GM19372 (cell line): ENCODE measurements around the gene DCBLD2.

Experiments used
- ATAC-seq: cut with Tn5 transposase; IDR thresholded peaks from one replicate; pipeline ENCODE4 v1.9.1; 2021; ENCODE audit warnings: mild to moderate bottlenecking, low read depth, moderate library complexity; ENCODE audit not compliant: unreplicated experiment

Gene DCBLD2

GRCh38 chr3:98798820-98799219 is 102.7 kb downstream of the DCBLD2 start:
- ATAC-seq = no peak

DNA sequence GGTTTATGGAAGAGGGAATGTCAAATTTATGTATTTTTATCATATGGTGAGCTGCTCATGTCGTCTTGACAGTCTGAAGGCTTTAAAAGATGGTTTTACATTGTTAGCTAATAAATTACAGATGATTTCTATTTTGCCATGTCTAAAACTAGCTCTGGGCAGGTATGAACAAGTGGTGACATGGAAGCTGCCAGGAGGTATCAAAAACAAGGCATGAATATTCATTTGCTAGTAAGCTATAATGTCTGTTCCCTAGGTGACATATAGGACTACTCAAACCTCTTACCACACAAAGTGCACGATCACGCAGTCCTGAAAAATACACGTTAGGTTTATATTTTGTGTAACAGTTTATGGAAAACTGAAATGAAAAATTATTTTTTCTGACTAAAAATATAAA is 103.6 kb downstream of the DCBLD2 start:
- ATAC-seq = no peak

DNA sequence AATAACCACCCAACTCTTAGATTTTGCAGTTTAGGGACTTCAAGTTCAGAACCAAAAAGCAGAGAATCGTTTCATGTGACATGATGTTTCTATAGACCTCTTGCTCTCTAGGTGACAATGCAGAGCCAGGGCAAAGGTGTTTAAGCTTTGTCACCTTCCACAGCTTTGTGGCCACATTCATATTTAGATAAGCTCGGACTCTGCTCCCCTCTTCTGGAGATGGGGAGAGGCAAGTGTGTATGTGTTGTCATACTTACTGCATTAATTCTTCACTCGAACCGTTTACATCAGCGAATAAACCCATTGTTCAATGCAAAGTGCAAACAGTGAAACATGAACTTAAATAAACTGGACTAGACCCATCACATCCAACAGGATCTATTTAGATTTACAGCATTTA is 105.2 kb downstream of the DCBLD2 start:
- no peak for ATAC-seq

DNA sequence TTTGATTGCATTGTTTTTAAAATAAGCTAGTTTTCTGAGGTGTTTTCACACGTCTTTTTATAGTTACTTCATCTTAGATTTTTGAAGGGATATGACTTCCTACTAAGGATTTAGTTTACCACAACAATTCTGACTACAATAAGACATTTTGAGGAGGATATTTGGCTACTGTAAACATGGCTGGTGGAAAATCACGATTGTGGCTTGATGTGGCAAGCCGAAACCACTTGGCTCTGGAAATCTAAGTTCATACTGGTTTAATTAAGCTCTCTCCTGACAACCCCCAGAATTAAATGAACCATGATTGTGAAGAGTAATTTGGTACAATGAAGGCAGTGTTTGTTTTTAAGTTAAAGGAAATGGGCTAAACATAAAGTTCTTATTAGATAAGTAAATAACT is 107.5 kb downstream of the DCBLD2 start:
- no peak for ATAC-seq

DNA sequence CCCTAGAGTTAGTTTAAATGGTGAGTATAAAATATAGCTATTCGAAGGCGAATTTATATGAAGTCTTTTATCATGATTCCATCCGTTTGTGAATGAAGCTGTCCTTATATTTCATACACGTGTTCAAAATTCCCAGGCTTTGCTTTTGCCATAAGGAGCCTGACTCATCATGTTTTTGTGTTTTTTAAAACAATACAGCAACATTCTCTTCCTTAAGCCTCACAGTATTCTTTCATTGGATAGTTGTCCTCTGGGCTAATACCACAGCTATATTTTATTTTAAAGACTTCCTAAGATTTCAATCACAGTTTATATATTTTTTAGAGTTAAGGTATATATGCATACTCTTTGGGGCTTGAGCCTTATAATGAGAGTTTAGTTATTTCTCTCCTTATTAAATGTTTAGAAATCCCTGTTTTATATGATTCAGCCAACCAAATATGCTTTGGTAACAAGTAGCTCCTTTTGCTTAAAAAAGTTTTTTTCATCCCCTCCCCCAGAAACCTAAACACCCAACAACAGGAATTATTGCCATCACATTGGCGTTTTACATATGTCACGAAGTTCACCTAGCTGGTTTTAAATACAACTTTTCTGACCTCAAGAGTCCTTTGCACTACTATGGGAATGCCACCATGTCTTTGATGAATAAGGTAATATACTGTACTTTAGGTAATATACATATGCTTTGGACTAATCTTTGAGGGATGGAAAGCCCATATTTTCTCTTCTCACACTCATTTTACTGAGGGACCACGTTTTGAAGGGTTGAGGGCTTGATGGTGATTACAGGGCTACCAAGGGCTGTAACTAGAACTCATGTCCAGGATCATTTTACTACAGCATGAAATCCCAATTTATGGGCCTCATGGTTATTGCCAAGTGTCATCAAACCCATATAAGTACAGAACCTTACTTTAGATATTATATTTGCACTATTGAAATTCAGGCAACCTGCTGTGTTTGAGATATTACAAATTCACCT is 109.9 kb downstream of the DCBLD2 start:
- no peak for ATAC-seq

DNA sequence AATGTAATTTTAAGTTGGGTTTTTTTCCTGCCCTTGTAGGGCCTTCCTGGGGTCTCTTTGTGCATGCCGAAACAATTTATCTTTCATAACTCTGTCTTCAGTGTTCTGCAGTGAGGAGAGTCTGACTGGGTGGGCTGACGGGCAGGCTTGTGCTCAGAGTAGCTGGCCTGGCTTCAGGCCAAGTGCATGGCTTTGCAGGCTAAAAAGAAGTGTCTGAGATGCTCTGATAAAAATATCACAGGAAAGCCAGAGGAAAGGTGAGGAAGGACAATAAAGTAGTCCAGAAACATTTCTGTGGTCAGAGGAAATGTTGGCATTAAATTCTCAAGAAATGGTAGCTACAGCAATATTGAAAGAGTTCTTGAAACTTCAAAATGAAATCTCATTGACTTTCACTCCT is 112.8 kb downstream of the DCBLD2 start:
- no peak for ATAC-seq

DNA sequence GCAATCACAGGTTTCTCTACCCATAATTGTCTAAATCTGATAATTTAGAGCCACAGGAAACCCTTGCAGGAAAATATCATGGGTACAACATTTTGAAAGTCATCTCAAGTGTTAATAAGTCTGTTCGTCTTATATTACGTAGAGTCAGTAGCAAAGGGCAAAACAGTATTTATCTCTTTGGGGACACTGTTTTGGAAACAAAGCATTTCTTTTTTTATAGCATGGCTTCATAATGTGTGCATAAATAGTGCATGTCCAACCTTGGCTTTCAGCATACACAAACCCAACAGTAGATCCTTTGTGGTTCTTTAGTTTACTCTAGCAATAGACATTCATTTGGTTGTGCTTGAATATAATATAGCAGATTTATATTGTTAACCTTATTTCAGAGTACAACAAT is 114.3 kb downstream of the DCBLD2 start:
- no peak for ATAC-seq

DNA sequence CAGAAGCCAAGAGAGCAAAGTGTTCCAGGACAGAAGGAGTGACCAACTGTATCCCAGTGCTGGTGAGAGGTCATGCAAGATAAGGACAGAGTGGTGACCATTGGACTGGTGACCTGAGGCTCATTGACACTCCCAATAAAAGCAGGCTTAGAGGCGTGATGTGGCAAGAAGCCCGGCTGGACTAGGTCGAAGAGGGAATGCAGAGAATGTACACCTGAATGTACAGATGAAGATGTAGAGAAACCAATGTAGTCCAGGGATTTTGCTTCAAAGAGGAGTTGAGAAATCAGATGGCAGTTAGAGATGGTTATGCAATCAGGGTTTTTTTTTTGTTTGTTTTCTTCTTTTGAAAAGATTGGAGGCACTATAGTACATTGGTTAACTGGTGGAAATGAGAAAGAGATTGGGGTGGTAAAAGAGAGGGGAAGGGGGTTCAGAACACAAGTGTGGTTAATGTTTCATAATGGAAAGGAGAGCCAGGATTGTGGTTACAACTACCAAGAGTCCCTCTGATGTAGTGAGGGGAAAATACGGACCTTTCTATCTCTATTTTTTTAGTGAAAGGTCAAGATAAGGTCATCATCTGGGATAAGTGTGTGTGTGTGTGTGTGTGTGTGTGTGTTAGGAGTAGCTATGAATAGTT is 115.0 kb downstream of the DCBLD2 start:
- no peak for ATAC-seq

GRCh38 chr3:98784666-98785600 is 116.6 kb downstream of the DCBLD2 start:
- no peak for ATAC-seq

- ATAC-seq = no peak
Observed at GRCh38 chr3:98784042-98784441, 117.5 kb downstream of the DCBLD2 start.

DNA sequence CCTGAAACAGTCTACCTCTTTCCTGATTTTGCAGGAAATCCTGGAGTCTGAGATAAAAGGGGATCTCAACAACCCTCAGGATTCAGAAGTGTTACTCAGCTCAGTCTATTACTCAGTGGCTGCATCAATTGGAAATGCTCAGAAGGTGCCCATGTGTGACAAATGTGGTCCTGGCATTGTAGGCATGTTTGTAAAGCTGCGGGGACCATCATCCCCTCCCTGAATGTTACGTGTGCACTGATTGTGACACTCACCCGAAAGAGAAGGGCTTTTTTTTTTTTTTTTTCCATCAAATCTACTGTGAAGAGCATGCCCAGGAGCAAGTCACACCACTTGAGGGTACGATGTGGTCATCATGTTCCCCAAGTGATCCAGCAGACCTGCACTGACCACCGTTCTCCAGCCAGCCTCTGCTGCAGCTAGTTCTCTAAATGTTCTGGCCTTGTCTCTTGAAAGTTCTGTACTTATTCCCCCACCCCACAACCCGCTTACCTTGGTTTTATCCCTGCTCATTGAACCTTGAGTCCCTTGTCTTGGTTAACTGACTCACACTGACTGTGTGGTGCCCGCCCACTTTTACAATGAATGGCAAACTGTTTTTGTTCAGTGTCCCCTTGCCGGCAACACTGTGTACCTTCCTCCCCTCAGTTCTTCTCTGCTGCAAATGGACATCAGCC is 118.5 kb downstream of the DCBLD2 start:
- no peak for ATAC-seq

GRCh38 chr3:98780343-98780742 is 121.2 kb downstream of the DCBLD2 start:
- no peak for ATAC-seq

DNA sequence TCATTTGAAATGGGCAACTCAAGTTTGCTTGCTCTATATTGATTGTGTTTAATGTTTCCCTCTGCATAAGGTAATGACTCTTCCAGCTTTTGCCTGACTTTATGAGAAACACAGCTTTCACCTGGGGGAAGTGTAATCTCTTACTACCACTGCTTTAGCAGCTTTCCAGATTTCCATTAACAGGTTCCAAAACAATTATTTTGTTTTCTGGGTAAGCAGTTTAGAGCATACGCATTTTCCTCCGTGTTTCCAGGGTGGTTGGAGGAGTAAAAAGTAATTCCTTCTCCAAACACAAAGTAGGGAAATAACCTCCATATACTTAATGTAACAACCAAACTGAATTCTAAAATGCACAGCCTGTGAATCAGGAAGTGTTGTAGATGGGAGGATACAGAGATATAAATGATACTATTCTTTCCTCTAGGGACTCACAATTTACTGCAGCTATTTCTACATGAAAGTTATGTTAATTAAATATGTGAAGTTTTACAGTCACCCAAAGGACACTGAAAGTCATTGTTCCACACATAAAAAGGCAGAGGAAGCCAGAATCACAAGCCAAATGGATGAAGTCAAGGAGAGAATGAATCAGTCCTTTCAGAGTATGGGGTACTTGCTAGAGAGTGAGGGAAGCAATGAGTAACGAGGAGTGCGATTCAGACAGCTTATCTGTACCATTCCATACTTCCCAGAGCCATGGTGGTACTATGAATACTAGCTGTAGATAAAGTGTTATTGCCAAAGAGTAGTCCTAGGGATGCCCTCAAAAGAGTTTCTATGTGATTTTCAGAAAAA is 121.8 kb downstream of the DCBLD2 start:
- ATAC-seq = no peak

- no peak for ATAC-seq
Observed at GRCh38 chr3:98778852-98779413, 122.6 kb downstream of the DCBLD2 start.

DNA sequence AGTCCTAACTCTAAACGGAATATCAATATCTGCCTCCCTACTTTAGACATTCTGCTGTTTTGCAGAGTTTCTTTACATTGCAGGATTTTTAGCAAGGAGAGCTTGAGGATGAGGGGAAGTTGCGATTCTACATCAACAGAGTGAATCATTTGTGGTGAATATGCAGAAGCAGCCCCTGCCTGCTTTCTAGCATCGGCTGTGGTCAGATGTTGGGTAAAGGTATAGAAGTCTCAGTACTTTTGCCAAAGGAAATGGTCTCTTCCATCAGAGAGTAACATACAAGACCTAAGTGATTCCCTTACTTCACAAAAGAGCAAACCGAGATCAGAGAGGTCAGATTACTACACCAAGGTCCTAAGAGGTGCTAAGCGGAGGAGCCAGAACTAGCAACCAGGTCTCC is 123.1 kb downstream of the DCBLD2 start:
- ATAC-seq = no peak

GRCh38 chr3:98777801-98778220 is 123.7 kb downstream of the DCBLD2 start:
- ATAC-seq = no peak

DNA sequence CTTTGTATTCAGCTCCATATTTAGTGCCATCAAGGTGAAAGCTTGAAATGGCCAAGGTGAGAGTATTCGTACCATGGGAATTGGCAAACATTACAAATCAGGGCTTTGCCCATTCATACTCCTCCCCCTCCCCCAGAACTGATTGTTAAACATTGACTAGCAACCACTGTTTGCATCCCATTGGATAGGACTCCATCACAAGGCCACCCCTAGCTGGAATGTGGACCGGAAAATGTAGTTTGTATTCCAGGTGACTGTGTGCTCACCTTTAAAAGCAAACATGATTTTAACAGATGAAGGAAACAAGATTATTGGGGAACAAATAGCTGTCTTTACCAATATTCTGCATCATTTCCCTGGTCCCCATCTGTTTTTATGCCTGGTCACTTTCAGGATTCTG is 124.2 kb downstream of the DCBLD2 start:
- ATAC-seq = no peak

DNA sequence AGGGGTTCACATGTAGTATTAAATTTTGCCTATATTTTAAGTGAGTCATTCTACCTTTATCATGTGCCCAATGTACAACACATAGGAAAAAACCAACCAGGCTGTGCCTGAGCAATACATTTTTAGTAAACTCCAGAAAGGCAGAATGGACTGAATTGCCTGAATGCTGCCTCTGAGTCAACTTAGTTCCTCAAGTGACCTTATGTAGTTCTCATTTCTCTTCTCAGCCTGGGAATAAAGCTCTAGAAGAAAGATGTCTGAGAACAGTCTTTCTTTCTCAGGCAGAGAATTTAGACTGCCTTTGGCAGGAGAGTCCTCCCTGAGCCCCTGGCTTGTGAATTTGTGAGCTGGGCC is 125.4 kb downstream of the DCBLD2 start:
- ATAC-seq = no peak

GRCh38 chr3:98775459-98776139 is 125.9 kb downstream of the DCBLD2 start:
- ATAC-seq = no peak
